Osteocyte (in vitro differentiated cells): Measurements from ENCODE around the gene SPAG16. TPM values are rescaled to one million over a fixed set of nuclear protein-coding genes. Genes with fewer than 3 reads are reported as not detected.

Source experiments
- DNase-seq: peaks from one replicate; pipeline ENCODE4 v3.0.0; 2021; ENCODE audit warnings: mixed read lengths; ENCODE audit not compliant: unreplicated experiment; ENCODE audit errors: extremely low spot score
- H3K27ac Mint-ChIP-seq: one replicate; pipeline ENCODE4 v1.8.0; 2021; ENCODE audit warnings: mild to moderate bottlenecking, mixed read lengths; ENCODE audit not compliant: unreplicated experiment
- H3K27me3 Mint-ChIP-seq: one replicate; pipeline ENCODE4 v1.8.0; 2021; ENCODE audit warnings: mixed read lengths; ENCODE audit not compliant: unreplicated experiment
- H3K36me3 Mint-ChIP-seq: one replicate; pipeline ENCODE4 v1.8.0; 2021; ENCODE audit warnings: mixed read lengths; ENCODE audit not compliant: unreplicated experiment
- H3K4me1 Mint-ChIP-seq: one replicate; pipeline ENCODE4 v1.8.0; 2021; ENCODE audit warnings: mixed read lengths; ENCODE audit not compliant: unreplicated experiment
- H3K4me3 Mint-ChIP-seq: one replicate; pipeline ENCODE4 v1.8.0; 2021; ENCODE audit warnings: mild to moderate bottlenecking, moderate library complexity, mixed read lengths; ENCODE audit not compliant: unreplicated experiment
- H3K9me3 Mint-ChIP-seq: one replicate; pipeline ENCODE4 v1.8.0; 2021; ENCODE audit warnings: mixed read lengths; ENCODE audit not compliant: unreplicated experiment
- total RNA-seq: library from RNA; stranded (reverse); gene quantifications from 2 replicates; pipeline ENCODE4 v1.2.1, GENCODE V29; 2021
- TF ChIP-seq, protein P1 (sequence below): fragments of 200-600 bp; sonication (generic); IDR thresholded peaks from 2 replicates; pipeline ENCODE4 v1.5.0; 2021; ENCODE audit warnings: antibody characterized with exemption, mild to moderate bottlenecking, moderate library complexity

SPAG16 gene
- total RNA-seq, 1 donor from 2014 or later = 20.7 TPM

- Mint-ChIP-seq H3K27me3 (peaks cover 3% of the 10 kb centered on the region), H3K36me3 (no peaks in the 10 kb centered on the region), H3K27ac (no peak overlapping the region), H3K4me1 (peaks cover 24% of the 10 kb centered on the region), H3K4me3 (no peak overlapping the region), H3K9me3 (peaks cover 12% of the 10 kb centered on the region)
- TF ChIP-seq, protein P1, sequence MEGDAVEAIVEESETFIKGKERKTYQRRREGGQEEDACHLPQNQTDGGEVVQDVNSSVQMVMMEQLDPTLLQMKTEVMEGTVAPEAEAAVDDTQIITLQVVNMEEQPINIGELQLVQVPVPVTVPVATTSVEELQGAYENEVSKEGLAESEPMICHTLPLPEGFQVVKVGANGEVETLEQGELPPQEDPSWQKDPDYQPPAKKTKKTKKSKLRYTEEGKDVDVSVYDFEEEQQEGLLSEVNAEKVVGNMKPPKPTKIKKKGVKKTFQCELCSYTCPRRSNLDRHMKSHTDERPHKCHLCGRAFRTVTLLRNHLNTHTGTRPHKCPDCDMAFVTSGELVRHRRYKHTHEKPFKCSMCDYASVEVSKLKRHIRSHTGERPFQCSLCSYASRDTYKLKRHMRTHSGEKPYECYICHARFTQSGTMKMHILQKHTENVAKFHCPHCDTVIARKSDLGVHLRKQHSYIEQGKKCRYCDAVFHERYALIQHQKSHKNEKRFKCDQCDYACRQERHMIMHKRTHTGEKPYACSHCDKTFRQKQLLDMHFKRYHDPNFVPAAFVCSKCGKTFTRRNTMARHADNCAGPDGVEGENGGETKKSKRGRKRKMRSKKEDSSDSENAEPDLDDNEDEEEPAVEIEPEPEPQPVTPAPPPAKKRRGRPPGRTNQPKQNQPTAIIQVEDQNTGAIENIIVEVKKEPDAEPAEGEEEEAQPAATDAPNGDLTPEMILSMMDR = no peak
- DNase-seq = no peak
Measured at GRCh38 chr2:213279116-213279620, 5.1 kb upstream of the SPAG16 start.

DNA sequence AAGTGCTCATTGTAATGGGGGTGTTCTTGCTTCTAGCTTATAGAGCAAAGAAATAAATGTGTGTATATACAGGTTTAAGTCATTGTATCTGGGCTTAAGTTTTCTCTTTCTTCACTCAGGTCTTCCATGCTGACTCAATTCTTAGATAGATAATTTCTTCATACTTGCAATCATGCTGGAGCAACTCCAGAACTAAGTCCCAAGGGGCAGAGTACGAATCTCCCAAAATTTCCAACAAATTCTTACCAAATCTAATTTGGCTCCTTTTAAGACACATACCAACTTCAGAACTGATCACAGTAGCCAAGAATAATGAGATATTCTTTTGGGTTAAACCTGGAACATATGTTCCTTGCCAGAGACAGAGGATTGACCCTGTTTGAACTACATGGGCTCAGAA is 4.3 kb upstream of the SPAG16 start:
- TF ChIP-seq, protein P1 = no peak
- no peak for DNase-seq
- peaks cover 12% of the 10 kb centered on the region for H3K9me3 Mint-ChIP-seq
- H3K27me3 Mint-ChIP-seq = peaks cover 3% of the 10 kb centered on the region
- no peak overlapping the region for H3K27ac Mint-ChIP-seq
- peaks cover 29% of the 10 kb centered on the region for H3K4me1 Mint-ChIP-seq
- no peak overlapping the region for H3K4me3 Mint-ChIP-seq
- no peaks in the 10 kb centered on the region for H3K36me3 Mint-ChIP-seq

GRCh38 chr2:213281156-213281555 is 3.1 kb upstream of the SPAG16 start:
- Mint-ChIP-seq H3K27ac (no peak overlapping the region), H3K4me3 (no peak overlapping the region), H3K36me3 (no peaks in the 10 kb centered on the region), H3K9me3 (peaks cover 12% of the 10 kb centered on the region), H3K4me1 (peaks cover 36% of the 10 kb centered on the region), H3K27me3 (peaks cover 3% of the 10 kb centered on the region)
- TF ChIP-seq, protein P1 = no peak
- DNase-seq = no peak

- Mint-ChIP-seq H3K9me3 (no peaks in the 10 kb centered on the region), H3K27ac (no peak overlapping the region), H3K4me1 (peaks cover 34% of the 10 kb centered on the region), H3K36me3 (no peaks in the 10 kb centered on the region), H3K4me3 (peak overlapping the region; percentile 96), H3K27me3 (no peaks in the 10 kb centered on the region)
- TF ChIP-seq, protein P1 = no peak
- DNase-seq = no peak
Measured at GRCh38 chr2:213285404-213285803, 1.1 kb downstream of the SPAG16 start.

DNA sequence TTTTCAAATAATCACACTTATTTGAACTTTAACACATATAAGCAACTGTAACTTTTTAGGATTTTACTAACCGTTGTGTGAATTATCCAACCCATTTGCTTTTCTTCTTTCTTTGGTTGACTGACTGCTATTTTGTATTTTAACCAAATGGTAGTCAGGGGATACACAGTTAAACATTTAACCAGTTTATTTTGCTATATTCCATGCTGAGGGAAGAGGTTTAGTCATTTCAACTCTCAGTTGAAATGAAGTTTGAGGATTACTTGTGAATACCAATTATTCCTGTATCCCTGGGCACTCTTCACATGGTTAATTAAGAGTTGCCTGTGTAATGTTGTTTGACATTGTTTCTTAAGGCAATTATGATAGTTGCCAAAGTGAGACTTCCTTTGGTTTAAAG is 1.9 kb downstream of the SPAG16 start:
- no peak overlapping the region for H3K27ac Mint-ChIP-seq
- no peak for DNase-seq
- no peaks in the 10 kb centered on the region for H3K36me3 Mint-ChIP-seq
- H3K27me3 Mint-ChIP-seq = no peaks in the 10 kb centered on the region
- peaks cover 28% of the 10 kb centered on the region for H3K4me1 Mint-ChIP-seq
- TF ChIP-seq, protein P1 = no peak
- no peak overlapping the region for H3K4me3 Mint-ChIP-seq
- H3K9me3 Mint-ChIP-seq = no peaks in the 10 kb centered on the region
